OCI-LY3 (cell line): Measurements from ENCODE around the gene LARGE2.

Experiments used
- EZH2phosphoT487 ChIP-seq: fragments of 200-600 bp; shearing (Covaris generic); IDR thresholded peaks from 2 replicates; pipeline ENCODE4 v1.6.1; 2018; ENCODE audit warnings: antibody characterized with exemption, mixed run types, low read depth
- TF ChIP-seq, protein P1 (sequence below): fragments of 200-600, 300-600 bp; sonication (generic); IDR thresholded peaks from 2 replicates; pipeline ENCODE4 v1.5.1; 2014; ENCODE audit warnings: antibody characterized with exemption, low read length, low read depth

GRCh38 chr11:45941285-45941684 lies 18.8 kb downstream of the LARGE2 start:
- TF ChIP-seq, protein P1, sequence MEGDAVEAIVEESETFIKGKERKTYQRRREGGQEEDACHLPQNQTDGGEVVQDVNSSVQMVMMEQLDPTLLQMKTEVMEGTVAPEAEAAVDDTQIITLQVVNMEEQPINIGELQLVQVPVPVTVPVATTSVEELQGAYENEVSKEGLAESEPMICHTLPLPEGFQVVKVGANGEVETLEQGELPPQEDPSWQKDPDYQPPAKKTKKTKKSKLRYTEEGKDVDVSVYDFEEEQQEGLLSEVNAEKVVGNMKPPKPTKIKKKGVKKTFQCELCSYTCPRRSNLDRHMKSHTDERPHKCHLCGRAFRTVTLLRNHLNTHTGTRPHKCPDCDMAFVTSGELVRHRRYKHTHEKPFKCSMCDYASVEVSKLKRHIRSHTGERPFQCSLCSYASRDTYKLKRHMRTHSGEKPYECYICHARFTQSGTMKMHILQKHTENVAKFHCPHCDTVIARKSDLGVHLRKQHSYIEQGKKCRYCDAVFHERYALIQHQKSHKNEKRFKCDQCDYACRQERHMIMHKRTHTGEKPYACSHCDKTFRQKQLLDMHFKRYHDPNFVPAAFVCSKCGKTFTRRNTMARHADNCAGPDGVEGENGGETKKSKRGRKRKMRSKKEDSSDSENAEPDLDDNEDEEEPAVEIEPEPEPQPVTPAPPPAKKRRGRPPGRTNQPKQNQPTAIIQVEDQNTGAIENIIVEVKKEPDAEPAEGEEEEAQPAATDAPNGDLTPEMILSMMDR, result no peak
- TF ChIP-seq EZH2phosphoT487, result no peak
